Right cardiac atrium (tissue), 5 donors: ENCODE data around the gene MEI4. TPM values are rescaled to one million over a fixed set of nuclear protein-coding genes. Genes with fewer than 3 reads are reported as not detected.

Experiments
- ATAC-seq, 2 donors: fragments of 200-7000 bp; cut with Tn5 transposase; one replicate each; pipeline versions ENCODE4 v1.8.0 to v1.9.1; 2020; ENCODE audit warnings: moderate library complexity in 2 of 2, mild to moderate bottlenecking in 1 of 2
- DNase-seq, 3 donors: peaks; one replicate each; pipeline ENCODE4 v3.0.0-alpha.2; 2020
- H3K27ac ChIP-seq: one replicate; pipeline ENCODE4 v1.5.1; 2013; ENCODE audit warnings: mild to moderate bottlenecking, low read length, control low read depth, moderate library complexity
- H3K27me3 ChIP-seq: one replicate; pipeline ENCODE4 v1.6.1; 2013; ENCODE audit not compliant: control insufficient read depth, insufficient read depth
- H3K4me1 ChIP-seq: one replicate; pipeline ENCODE4 v1.6.1; 2013; ENCODE audit warnings: low read length; ENCODE audit not compliant: control insufficient read depth, insufficient read depth
- H3K4me3 ChIP-seq: one replicate; pipeline ENCODE4 v1.5.1; 2013; ENCODE audit warnings: low read length, control low read depth
- H3K9me3 ChIP-seq: one replicate; pipeline ENCODE4 v1.6.1; 2013; ENCODE audit warnings: low read length; ENCODE audit not compliant: control insufficient read depth
- intact Hi-C, 4 donors: fragments of 100-400 bp; cut with DNase I; formaldehyde crosslinking; loops; one replicate each; pipeline versions ENCODE4 v1.11.0 to v1.14.0; 2022 to 2023
- polyA plus RNA-seq: library from polyadenylated mRNA; stranded (reverse); fragments of 200-250 nt; gene quantifications from one replicate; pipeline ENCODE4 v1.2.3, GENCODE V29; 2013
- total RNA-seq, 4 donors: library from RNA; stranded (reverse); fragmentation: NEBNext Ultra II Directional; extraction: Animal tissue kit (Norgen Biotek cat#: 25700); gene quantifications; one replicate each; pipeline ENCODE4 v1.2.1, GENCODE V29; 2021
- donor health status: healthy with polysubstance abuse.
- donor health status: DM: no; HTN: yes; CAD: no.
- donor health status: DM: no; HTN: no; CAD: no.
- donor health status: DM: no; HTN: yes; CAD: no; lungs with severe emphysema.
- donor health status: DM: yes; HTN: yes; CAD: no.

MEI4 gene
- total and polyA plus RNA-seq, 5 donors, result 0.59 to 2.8 (median 1.3) TPM

DNA sequence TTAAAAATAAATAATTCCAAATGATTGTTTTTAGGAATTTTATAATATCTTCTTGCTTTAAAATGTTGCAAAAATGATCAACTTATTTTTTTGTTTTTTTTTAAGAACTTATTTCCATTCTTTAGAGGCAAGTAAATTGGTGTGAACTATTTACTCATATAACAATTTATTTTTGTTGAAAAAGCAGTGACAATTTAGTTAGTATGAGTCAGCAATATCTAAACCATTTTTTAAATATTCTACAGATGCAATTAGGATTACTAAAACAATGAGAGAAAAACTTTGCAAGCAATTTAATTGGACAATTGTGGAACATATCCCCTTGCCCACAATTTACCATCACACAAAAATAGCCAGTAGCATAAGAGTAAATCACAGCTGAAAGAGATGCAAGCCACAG lies 319.5 kb downstream of the MEI4 start:
- Histone ChIP-seq H3K9me3 (no peaks in the 10 kb centered on the region), H3K27ac (no peak overlapping the region), H3K27me3 (no peaks in the 10 kb centered on the region), H3K4me3 (no peak overlapping the region), H3K4me1 (no peaks in the 10 kb centered on the region)
- ATAC-seq, result no peak
- intact Hi-C loops, result no loop called here
- DNase-seq, result no peak

Other genes starting within 250 kb of the MEI4 start
- gene HTR1B, start 189.5 kb upstream of the MEI4 start, total RNA-seq, result not detected
- gene HTR1B, start 189.5 kb upstream of the MEI4 start, polyA plus RNA-seq, result not detected